PC-3 (cell line): ENCODE results near the gene INSIG1. TPM values are rescaled to one million over a fixed set of nuclear protein-coding genes. Genes with fewer than 3 reads are reported as not detected.

Experiments
- ATAC-seq: fragments of 200-7000 bp; cut with Tn5 transposase; 2 replicates; pipeline ENCODE4 v1.9.1; 2020; ENCODE audit warnings: mild to moderate bottlenecking, moderate library complexity
- BruUV-seq: library from RNA; stranded (reverse); fragments of 400-500 nt; replicated peaks from 2 replicates; lab custom pipeline; 2021; lab: Mats Ljungman, UMichigan
- CTCF ChIA-PET: fragments of 300-600 bp; sonication (Branson Sonifier 250); formaldehyde crosslinking; loops from one replicate; lab custom pipeline; 2022; ENCODE audit warnings: antibody characterized with exemption; lab: Charles Lee
- POLR2A ChIA-PET: fragments of 300-600 bp; sonication (Branson Sonifier 250); formaldehyde crosslinking; loops from one replicate; lab custom pipeline; 2022; ENCODE audit warnings: antibody characterized with exemption; ENCODE audit not compliant: unreplicated experiment; lab: Charles Lee
- DNase-seq: peaks from one replicate; pipeline ENCODE4 v3.0.0-alpha.2; 2015
- H2AFZ ChIP-seq: fragments of 300-600 bp; sonication (generic); 2 replicates; pipeline ENCODE4 v1.6.0; 2016; ENCODE audit warnings: antibody characterized with exemption, low read length
- H3F3A ChIP-seq: fragments of 300-600 bp; sonication (generic); one replicate; pipeline ENCODE4 v1.6.0; 2017; ENCODE audit warnings: antibody characterized with exemption, low read length, control low read depth, mild to moderate bottlenecking; ENCODE audit not compliant: unreplicated experiment
- H3K27ac ChIP-seq: fragments of 300-600 bp; sonication (generic); 2 replicates; pipeline ENCODE4 v1.5.1; 2016; ENCODE audit warnings: mild to moderate bottlenecking, low read length
- H3K27me3 ChIP-seq: fragments of 300-600 bp; sonication (generic); 2 replicates; pipeline ENCODE4 v1.6.1; 2016; ENCODE audit warnings: low read length, mixed read lengths
- H3K36me3 ChIP-seq: fragments of 300-600 bp; sonication (generic); 2 replicates; pipeline ENCODE4 v1.6.1; 2016; ENCODE audit warnings: low read depth, mixed run types, low read length, mixed read lengths
- H3K4me1 ChIP-seq: fragments of 300-600 bp; sonication (generic); 2 replicates; pipeline ENCODE4 v1.5.1; 2016; ENCODE audit warnings: low read length; ENCODE audit not compliant: insufficient read depth
- H3K4me2 ChIP-seq: fragments of 300-600 bp; sonication (generic); 2 replicates; pipeline ENCODE4 v1.6.0; 2016; ENCODE audit warnings: low read length
- H3K4me3 ChIP-seq: fragments of 300-600 bp; sonication (generic); 2 replicates; pipeline ENCODE4 v1.5.1; 2016; ENCODE audit warnings: mild to moderate bottlenecking, low read length, mixed read lengths
- H3K79me2 ChIP-seq: fragments of 300-600 bp; sonication (generic); 2 replicates; pipeline ENCODE4 v1.6.1; 2017; ENCODE audit warnings: low read length, mixed read lengths
- H3K9ac ChIP-seq: fragments of 300-600 bp; sonication (generic); 2 replicates; pipeline ENCODE4 v1.6.0; 2016; ENCODE audit warnings: mild to moderate bottlenecking, low read length
- H3K9me2 ChIP-seq: fragments of 300-600 bp; sonication (generic); replicated peaks from 2 replicates; pipeline ENCODE4 v1.6.1; 2016; ENCODE audit warnings: mixed run types, low read length, mixed read lengths
- H3K9me3 ChIP-seq: fragments of 300-600 bp; sonication (generic); 2 replicates; pipeline ENCODE4 v1.6.1; 2016; ENCODE audit warnings: low read length, mixed read lengths
- H4K20me1 ChIP-seq: fragments of 300-600 bp; sonication (generic); 2 replicates; pipeline ENCODE4 v1.6.1; 2016; ENCODE audit warnings: low read length, mixed read lengths
- CTCF ChIP-seq: fragments of 300-600 bp; sonication (generic); conservative IDR thresholded peaks from 2 replicates; pipeline ENCODE4 v1.5.1; 2017; ENCODE audit warnings: antibody characterized with exemption, low read depth, mild to moderate bottlenecking, low read length
- EZH2 ChIP-seq: fragments of 300-600 bp; sonication (generic); IDR thresholded peaks from one replicate; pipeline ENCODE4 v1.6.1; 2017; ENCODE audit warnings: antibody characterized with exemption, mild to moderate bottlenecking, low read length; ENCODE audit not compliant: unreplicated experiment
- EZH2phosphoT487 ChIP-seq: fragments of 300-600 bp; sonication (generic); IDR thresholded peaks from 2 replicates; pipeline ENCODE4 v1.6.1; 2018; ENCODE audit warnings: mild to moderate bottlenecking, antibody characterized with exemption, low read length, borderline replicate concordance
- intact Hi-C: fragments of 100-400 bp; cut with micrococcal nuclease; formaldehyde crosslinking; loops from 2 replicates; pipeline ENCODE4 v1.9.0; 2023
- total RNA-seq: library from RNA; depleted of rRNA; stranded (reverse); fragments of >200 nt; gene quantifications from 2 replicates; pipeline ENCODE4 v1.2.3, GENCODE V29; 2014

INSIG1 gene
- total RNA-seq, 1 experiment from 2014 or later, result 83.3 TPM

DNA sequence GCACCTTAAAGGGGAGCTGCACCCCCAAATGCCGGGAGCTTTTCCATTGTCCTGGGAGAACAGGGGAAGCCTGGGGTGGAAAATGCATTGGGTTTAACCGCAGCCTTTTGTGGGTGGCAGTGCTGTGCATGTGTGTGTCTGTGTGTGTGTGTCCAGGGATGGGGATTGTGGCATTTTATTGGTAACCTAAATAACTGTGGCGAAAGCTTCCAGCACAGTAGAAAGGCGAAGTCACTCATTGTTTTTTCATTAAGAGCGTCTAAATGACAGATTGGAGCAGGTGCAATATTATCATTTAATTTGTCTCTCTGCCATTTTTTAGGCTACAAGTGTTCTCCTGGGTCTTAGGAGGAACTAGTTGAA lies 55.1 kb downstream of the INSIG1 start:
- no peaks in the 10 kb centered on the region for H3K4me1 ChIP-seq
- H3K4me2 ChIP-seq, result no peak overlapping the region
- H3K27ac ChIP-seq, result no peak overlapping the region
- DNase-seq, result no peak
- no peak overlapping the region for H3K4me3 ChIP-seq
- no peaks in the 10 kb centered on the region for H3K9me2 ChIP-seq
- POLR2A ChIA-PET, result no interaction called here
- no peak for ATAC-seq
- TF ChIP-seq EZH2, result no peak
- no peak for TF ChIP-seq CTCF
- TF ChIP-seq EZH2phosphoT487, result no peak
- H3K27me3 ChIP-seq, result no peaks in the 10 kb centered on the region
- no peak overlapping the region for H3K9ac ChIP-seq
- no peaks in the 10 kb centered on the region for H3F3A ChIP-seq
- H2AFZ ChIP-seq, result no peak overlapping the region
- CTCF ChIA-PET, result no interaction called here
- H4K20me1 ChIP-seq, result no peaks in the 10 kb centered on the region
- H3K36me3 ChIP-seq, result no peaks in the 10 kb centered on the region
- H3K79me2 ChIP-seq, result no peaks in the 10 kb centered on the region
- intact Hi-C loops, result no loop called here
- H3K9me3 ChIP-seq, result no peaks in the 10 kb centered on the region
- BruUV-seq, result no TSS peak

GRCh38 chr7:155353256-155353897 lies 55.7 kb downstream of the INSIG1 start:
- H2AFZ ChIP-seq, result no peak overlapping the region
- ATAC-seq (no peak), DNase-seq (no peak)
- TF ChIP-seq CTCF (no peak), EZH2phosphoT487 (no peak), EZH2 (no peak)
- H3K9me2 ChIP-seq, result no peaks in the 10 kb centered on the region
- H4K20me1 ChIP-seq, result no peaks in the 10 kb centered on the region
- H3K27me3 ChIP-seq, result peaks cover 2% of the 10 kb centered on the region
- H3K9me3 ChIP-seq, result no peaks in the 10 kb centered on the region
- no peaks in the 10 kb centered on the region for H3K4me1 ChIP-seq
- H3K4me2 ChIP-seq, result no peak overlapping the region
- H3K4me3 ChIP-seq, result no peak overlapping the region
- ChIA-PET CTCF (no interaction called here), POLR2A (no interaction called here)
- no TSS peak for BruUV-seq
- no peaks in the 10 kb centered on the region for H3F3A ChIP-seq
- no peaks in the 10 kb centered on the region for H3K36me3 ChIP-seq
- intact Hi-C loops, result no loop called here
- H3K9ac ChIP-seq, result no peak overlapping the region
- H3K79me2 ChIP-seq, result no peaks in the 10 kb centered on the region
- no peak overlapping the region for H3K27ac ChIP-seq

- Histone ChIP-seq H3K27me3 (peaks cover 13% of the 10 kb centered on the region), H3K4me1 (no peaks in the 10 kb centered on the region), H3K9me3 (no peaks in the 10 kb centered on the region), H3K4me2 (no peak overlapping the region), H3K27ac (no peak overlapping the region), H4K20me1 (no peaks in the 10 kb centered on the region), H3K9ac (no peak overlapping the region), H3K79me2 (no peaks in the 10 kb centered on the region), H3K36me3 (no peaks in the 10 kb centered on the region), H3F3A (no peaks in the 10 kb centered on the region), H3K4me3 (no peak overlapping the region), H2AFZ (no peak overlapping the region), H3K9me2 (no peaks in the 10 kb centered on the region)
- intact Hi-C loops, result no loop called here
- TF ChIP-seq CTCF (no peak), EZH2 (no peak), EZH2phosphoT487 (no peak)
- DNase-seq (no peak), ATAC-seq (no peak)
- no TSS peak for BruUV-seq
- CTCF ChIA-PET, result no interaction called here
- POLR2A ChIA-PET, result no interaction called here
Measured at GRCh38 chr7:155354371-155355048, 56.8 kb downstream of the INSIG1 start.
